ENCODE measurements around the gene SLC5A6.

- TF ChIP-seq CTCF (IDR thresholded peaks at IDR 0.05; ENCODE audit: poor library complexity, severe bottlenecking) (no peak), EP300 (conservative IDR thresholded peaks at IDR 0.05; ENCODE audit: poor library complexity, severe bottlenecking) (no peak), MXI1 (conservative IDR thresholded peaks at IDR 0.05; ENCODE audit: poor library complexity, severe bottlenecking) (no peak), SMC3 (conservative IDR thresholded peaks at IDR 0.05; ENCODE audit: poor library complexity) (no peak), RAD21 (conservative IDR thresholded peaks at IDR 0.05) (no peak)
Observed at GRCh38 chr2:27218614-27219013, 6.5 kb upstream of the SLC5A6 start.
